Measurements from ENCODE around the gene YIPF1.
A peak's percentile ranks its signal among the peaks of the same experiment; 100 is the strongest.
"Not testable (repeated sequence)": the region's sequence is repeated elsewhere in the genome, so short reads cannot be mapped to it uniquely, and the experiment has no call there.

Gene YIPF1

DNA sequence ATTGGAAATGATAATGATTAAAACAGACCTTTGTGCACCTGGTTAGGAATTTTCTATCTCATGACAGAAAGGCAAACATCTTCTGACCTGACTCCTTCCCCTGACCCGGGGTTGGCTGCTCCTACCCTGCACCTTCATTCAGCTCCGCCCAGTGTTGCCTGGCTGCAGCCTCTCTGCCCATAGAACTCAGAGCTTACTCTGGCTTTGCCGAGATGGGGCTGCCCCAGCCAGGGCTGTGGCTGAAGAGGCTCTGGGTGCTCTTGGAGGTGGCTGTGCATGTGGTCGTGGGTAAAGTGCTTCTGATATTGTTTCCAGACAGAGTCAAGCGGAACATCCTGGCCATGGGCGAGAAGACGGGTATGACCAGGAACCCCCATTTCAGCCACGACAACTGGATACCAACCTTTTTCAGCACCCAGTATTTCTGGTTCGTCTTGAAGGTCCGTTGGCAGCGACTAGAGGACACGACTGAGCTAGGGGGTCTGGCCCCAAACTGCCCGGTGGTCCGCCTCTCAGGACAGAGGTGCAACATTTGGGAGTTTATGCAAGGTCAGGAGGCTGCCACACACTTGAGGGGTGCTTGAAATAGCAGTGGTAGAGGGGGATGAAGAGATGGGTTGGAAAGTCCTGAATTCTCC is 4.5 kb upstream of the YIPF1 start, which contains the start of gene DIO1:
TSS of gene DIO1 (plus strand) at position 189 of the 638 bp plus-strand sequence. CDS start at position 213, 24 bp downstream.
- DNase-seq = no peak

DNA sequence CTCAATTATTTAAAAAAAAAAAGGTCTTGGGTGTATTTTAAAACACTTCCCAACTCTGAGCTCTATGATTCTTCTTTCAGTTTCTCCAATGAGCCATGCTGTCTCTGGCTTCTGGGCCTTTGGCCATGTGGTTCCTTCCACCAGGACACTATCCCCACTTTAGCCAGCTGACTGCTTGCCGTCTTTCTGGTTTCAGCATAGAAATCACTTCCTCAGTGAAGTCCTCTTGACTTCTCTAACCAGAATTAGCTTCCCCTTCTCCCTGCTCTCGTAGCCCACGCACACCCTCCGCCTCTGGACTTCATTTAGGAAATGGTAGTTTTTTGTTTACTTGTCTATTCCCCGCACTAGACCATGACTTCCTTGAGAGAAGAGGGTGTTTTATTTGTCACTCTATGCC is 3.3 kb upstream of the YIPF1 start:
- DNase-seq = no peak

DNA sequence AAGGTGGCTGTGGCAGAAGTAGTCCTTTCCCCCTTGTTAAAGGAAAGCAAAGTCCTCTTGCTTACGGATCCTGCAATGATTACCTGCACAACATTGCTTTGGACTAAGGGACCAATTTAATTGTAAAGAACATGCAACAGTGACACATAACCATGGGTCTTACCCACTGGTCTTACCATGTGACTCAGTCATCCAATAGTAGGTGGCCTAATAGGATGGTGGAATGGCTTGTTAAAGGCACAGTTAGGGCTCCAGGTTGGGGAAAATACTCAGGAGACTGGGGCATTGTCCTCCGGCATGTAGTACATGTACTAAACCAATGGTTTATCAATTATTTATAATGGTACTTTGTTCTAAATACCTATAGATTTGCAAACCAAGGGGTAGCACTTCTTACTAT is 2.1 kb upstream of the YIPF1 start:
- DNase-seq = no peak

DNA sequence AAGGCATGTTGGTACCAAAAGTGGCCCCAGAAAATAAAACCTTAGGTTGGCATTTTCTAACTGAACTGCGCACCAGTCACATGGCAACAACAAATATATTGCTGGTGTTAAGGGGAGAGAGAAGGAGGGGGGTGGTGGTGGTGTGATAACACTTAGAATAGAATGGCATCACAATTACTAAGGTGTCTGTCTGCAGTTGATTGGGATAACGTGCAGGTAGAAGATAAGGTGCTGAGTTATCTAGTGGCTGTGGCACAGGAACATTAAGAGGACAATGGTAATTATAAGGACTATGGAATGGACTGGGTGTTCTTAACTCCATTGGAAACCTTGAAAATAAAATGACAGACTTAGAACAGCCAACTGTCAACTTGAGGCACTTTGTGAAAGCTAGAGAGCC is 1.4 kb upstream of the YIPF1 start:
- DNase-seq = no peak

DNA sequence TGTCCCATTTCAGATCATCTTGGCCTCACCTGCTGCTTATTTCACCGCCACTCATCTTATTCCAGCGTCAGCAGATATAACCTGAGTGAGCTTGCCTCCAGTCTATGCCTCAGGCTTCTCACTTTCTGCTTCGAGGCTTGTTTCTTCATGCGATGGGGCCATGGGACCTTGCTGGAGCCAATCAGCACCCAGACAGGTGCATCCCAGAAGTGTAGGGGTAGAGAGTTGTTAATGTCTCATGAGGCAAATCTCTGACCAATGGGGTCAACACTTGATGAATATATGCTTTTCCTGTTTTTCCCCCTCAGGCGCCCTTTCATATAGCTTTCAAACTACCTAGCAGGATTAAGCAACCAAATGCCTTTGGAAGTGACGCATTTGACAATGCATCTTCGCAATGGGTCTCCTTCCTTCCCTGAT is 935 bp upstream of the YIPF1 start:
- DNase-seq = no peak

DNA sequence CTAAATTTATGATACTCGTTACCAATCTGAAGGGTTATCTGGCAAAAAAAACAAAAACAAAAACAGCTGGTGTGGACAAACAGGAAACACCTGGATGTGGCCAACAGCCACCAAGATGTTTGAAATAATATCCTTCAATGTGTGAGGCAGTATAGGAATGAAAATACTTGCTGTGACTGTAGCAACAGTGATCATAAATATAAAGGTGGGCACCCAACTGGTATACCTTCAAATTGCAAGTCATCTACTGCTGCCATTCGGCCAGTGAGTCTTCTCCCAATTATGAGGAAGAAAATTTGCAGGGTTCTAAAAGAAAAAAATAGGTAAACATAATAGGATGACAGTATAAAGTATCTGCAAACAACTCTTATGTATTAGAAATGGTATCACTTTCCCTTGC is 916 bp downstream of the YIPF1 start:
- DNase-seq = no peak

DNA sequence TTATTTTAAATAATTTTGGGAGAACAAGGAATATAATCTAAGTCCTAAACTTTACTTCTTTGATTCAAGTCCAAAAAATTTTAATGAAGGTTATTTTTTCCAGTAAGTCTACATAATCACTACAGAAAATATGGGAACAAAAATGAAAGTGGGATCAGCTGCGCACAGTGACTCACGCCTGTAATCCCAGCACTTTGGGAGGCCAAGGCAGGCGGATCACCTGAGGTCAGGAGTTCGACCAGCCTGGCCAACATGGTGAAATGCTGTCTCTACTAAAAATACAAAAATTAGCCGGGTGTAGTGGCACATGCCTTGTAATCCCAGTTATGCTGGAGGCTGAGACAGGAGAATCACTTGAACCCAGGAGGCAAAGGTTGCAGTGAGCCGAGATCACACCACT is 6.0 kb downstream of the YIPF1 start:
- DNase-seq = not testable (repeated sequence)

DNA sequence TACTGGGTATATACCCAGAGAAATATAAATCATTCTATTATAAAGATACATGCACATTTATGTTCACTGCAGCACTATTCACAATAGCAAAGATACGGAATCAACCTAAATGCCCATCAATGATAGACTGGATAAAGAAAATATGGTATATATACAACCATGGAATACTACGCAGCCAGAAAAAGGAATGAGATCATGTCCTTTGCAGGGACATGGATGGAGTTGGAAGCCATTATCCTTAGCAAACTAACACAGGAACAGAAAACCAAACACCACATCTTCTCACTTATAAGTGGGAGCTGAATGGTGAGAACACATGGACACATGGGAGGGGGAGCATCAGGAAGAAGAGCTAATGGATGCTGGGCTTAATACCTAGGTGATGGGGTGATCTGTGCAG is 7.7 kb downstream of the YIPF1 start:
- not testable (repeated sequence) for DNase-seq

DNA sequence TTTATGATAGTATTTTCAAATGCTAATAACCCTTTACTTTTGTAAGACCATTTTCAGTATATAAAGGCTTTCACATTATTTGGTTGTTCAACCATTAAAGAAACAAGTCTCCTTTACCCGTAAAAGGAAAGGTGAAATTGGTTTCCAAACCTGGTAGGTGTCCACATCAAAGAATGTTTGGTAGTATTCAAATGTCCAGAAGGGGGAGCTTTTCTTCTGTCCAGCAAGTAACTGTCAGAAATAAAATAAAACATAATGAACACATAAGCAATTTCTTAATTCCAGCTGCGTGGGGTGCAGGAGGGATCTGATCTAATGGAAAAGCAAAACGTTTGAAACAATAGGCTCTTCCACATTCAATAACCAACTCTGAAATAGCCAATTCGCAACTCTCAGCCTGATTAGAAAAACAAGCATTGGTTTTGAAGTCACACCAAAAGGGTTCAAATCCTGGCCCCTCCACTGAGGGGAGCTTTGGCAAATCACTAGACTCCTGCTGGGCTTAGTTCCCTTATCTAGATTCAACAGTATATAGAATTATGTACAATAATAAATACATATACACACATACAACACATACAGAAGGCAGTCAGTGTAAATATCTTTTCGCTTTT is 11.0 kb downstream of the YIPF1 start:
- DNase-seq = no peak

DNA sequence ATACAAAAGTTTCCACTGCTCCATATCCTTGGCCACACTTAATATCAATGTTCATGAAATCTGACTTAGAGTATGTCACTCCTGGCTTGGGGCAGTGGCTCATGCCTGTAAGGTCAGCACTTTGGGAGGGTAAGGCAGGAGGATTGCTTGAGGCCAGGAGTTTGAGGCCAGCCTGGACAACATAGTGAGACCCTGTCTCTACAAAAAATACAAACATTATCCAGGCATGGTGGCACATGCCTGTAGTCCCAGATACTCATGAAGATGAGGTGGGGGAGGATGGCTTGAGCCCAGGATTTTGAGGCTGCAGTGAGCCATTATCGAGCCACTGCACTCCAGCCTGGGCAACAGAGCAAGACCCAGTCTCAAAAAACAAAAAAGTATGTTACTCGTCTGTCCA is 14.4 kb downstream of the YIPF1 start:
- not testable (repeated sequence) for DNase-seq

DNA sequence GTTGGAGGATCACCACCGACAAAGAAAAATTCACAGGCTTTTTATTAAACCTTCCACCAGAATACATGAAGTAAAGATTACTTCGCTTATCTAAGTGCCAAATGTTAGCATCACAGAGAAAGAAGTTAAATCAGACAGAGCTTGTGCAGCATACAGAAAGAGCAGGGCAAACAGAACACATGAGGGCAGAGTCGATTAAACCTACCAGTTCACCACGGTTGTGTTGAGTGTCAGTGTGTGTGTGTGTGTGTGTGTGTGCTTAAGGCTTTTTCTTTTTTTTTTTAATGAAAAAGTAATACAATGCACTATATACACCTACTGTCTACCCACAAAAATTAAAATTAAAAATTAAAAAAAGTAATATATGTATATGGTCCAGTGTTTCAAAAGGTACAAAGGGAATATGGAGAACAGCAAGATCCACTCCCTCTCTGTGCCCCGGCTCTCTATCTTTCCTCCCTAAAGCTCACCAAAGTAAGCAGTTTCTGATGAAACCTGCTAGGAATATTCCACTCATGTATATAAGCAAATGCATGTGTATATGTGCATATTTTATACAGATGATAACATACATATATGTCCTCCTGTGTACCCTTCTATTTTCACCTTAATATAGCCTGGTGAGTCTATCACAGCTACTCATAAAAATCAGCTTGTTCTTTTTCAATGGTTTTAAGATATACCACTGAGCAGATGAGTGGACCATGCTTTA is 17.7 kb downstream of the YIPF1 start:
- DNase-seq = no peak

DNA sequence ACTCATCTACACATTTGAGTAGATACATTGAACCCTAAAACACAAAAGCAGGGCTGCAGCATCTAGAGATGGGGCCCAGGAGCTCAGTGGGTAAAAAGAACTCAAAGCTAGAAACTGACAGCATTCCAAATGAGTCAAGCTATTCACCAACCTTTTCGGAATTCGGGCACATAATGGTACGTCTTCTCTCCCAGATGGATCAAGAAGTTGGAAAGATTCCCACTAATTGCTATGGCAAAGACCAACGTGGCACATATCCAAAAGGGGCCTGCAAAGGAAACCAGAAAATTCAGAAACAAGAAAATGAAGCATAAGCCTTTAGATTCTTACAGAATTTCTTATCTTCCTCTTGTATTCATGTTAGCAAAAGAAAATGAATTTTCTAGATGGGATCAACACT is 18.4 kb downstream of the YIPF1 start:
- no peak for DNase-seq

DNA sequence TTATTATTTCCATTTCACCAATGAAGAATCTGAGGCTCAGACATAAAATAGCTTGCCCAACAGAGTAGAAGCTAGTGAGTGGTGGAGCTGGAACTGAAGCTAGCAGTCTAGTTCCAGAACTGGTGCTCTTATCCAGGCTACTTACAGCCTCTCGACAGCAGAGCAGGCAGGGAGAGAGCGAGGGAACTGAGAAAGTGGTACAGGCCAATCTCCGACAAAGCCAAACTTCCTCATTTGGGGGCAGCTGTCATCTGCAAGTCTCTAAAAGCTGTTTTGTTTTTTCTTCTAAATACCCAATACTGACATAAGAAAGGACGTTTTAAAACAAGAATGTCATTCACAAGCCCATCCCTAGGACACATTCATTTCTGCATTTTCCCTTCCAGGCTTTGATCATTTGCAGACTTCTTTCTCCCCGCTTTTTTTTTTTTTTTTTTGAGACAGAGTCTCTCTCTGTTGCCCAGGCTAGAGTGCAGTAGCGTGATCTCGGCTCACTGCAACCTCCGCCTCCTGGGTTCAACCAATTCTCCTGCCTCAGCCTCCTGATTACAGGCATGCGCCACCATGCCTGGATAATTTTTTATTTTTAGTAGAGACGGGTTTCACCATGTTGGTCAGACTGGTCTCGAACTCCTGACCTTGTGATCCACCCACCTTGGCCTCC is 20.0 kb downstream of the YIPF1 start:
- DNase-seq = no peak

DNA sequence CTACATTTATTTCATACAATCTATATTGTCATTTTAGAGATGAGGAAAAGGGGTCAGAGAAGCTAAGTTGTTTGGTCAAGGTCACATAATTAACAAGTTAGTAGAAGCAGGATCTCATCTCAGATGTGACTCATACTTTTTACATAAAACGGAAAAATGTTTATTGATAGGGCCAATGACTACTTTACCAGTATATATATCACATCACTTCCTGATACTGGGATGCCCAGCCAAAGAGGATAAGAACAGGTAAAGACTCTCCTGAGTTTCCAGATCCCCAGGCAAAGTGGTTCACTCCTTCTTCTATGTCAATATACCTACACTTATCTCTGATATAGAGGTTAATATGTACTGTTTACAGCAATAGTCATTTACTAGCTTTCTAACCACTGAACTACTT is 21.0 kb downstream of the YIPF1 start:
- no peak for DNase-seq

DNA sequence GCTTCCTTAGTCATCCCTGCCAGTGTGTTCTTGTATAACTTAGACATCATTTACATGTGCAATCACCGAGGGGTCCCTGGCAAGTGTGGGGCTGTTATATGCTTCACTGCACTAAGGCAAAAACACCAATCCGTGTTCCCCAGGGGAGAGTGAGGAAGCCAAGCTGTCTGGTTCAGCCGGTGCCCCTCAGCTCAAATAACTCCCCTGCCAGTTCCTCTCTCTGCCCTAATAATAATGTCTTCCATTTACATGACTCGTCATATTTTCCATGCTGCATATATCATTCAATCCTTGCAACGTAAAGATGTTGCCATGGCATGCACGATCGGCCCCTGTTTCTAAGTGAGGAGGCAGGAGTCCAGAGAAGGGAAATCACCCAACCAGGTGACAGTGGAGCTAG is 27.1 kb downstream of the YIPF1 start:
- DNase-seq = no peak

DNA sequence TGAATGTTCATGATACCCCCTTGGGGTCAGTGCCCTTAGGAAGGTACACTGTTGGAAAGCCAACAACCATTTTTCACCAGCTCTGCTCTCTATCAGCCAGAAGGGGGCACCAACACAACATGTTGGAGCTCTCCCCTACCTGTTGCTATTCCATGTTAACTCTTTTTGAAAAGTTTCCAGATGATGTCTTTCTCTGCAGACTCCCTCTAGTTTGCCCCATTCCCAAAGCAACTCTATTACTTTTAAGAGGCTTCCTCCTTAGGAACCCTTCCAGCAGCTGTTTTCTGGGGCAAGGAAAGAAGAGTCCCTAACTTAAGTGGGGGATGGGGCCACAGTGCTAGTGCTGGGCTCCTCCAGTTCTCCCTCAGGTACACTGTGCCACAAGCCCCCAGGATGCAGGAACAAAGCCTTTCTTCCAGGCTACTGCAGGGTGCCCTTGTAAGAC is 28.6 kb downstream of the YIPF1 start:
- DNase-seq = peak; percentile 29

DNA sequence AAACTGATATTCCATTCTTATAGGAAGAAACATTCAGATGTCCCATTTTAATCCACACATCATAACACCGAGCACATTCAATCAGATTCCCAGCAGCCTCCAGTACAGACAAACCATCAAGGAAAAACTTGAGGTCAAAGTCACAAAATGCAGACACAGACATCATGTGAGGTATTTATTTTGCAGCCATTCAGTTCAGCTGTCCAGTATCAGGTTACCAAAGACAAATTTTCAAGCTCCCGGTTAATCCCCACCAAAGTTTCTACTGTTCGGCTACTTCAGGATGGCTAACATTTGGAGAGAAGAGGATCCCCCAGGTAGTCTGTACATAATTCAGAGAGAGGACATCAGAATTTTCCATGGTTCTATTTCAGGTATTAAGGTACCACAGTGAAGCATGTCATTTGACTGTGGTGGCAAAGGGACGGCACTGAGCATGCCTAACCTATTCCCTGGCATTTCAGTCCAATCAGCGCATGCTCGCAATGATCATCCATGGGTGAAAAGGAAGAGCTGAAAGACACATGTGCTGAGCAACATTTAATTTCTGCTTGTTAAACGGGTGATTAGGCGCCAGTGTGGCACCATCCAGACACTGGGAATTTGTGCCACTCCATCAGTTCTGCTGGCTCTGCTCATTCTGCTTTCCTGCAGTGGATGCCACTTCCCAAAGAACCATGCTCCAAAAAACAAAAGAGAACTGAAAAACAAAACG is 37.9 kb downstream of the YIPF1 start:
- DNase-seq = no peak

DNA sequence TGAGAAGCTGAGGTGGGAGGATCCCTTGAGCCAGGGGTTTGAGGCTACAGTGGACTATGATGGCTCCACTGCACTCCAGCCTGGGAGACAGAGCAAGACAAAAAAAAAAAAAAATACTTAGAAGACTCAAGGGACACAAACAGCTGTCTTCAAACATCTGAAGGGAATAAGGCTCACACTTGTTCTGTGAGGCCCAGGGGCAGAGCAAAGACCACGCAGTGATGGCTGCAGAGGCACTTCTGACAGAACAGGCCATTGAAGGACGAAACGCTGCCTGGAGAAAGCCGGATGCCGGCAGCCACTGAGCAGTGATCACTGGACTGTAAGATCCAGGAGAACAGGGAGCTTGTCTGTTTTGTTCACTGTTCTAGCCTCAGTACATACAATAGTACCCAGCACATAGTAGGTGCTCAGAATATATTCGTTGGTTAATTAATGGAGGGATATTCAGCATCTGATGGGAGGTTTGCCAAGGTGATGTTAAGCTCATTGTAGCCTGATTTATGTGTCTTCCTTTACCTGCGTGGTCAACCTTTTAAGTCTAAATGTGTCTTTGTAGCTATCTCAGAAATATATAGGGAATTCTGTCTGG is 39.4 kb downstream of the YIPF1 start:
- DNase-seq = no peak

DNA sequence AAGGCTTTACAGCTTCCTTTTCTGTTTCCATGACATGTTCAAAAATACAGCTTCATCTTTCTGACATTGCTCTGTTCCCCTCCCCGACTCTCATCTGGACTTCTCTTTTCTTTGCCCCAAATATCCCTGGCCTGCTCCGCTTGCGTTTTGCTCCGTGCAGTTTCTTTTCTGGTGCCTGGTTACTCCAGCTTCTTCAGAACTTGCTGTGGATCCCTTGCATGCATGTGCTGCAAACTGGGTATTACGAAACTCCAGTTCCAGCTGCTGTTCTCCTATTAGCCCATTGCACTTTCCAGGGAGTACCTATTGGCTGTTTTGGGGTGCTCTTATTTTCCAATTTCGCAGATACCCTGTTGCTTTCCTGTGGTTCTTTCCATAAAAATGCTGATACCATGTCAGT is 41.6 kb downstream of the YIPF1 start:
- DNase-seq = no peak

DNA sequence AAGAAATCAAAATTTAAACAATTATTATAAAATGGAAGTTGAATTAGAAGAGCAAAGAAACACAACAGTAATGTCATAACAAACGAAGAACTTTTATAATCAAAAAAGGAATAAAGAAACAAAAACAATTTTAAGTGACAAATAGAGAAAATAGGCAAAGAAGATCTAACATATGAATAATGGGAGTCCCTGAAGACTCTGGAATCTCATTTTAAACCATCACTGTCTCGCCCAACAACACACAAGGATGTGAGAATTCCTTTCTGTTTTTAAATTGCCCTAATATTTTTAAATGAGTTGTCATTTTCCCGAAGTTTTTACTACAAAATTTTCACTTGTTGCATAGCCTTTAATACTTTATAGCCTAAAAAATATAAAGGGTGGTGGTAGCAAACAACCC is 47.2 kb downstream of the YIPF1 start:
- no peak for DNase-seq

DNA sequence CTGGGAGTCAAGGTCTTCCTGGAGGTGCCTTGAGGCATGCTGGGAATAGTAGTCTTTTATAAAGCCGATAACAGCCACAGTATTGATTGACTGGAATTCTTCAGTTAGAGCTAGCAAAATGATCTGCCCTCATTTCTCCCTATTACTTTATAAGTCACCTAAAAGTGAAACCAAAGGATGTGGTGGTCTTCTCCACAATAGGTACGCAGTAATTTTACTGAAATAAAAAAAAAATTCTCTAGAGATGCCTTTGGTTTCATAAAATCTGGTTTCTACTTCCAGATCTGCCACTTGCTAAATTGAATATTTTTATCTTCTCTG is 51.0 kb downstream of the YIPF1 start:
- no peak for DNase-seq

DNA sequence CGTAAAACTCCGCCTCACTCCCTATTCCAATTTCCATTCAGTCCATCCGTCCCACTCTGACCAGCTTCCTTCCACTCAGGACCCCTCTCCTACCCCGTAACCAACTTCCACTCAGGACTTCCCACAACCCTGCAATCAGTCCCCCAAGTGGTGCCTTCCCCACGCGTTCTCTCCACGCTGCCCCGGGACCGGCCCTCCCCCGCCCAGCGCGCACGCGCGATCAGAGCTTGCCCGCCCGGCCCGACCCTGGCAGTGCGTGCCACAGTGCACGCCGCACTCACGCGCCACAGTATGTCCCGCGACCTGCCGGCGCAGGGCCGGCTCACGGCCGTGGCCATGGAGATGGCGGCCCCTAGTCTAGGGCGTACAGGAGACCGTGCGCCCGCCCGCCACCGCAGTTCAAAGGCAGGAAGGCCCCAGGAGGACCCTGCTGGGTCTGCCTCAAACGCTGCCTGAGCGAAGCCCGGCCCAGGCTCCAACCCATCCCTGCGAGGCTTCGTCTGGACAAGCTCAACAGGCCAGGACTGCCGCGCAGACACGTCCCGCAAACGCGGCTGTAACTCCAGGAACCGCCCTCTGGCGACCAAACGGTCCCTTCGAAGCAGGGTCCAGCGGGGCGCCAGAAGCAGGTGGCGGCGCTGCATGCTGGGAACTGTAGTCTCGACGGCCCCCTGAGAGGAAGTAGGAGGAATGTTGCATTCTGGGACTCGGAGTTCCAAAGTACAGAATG is 51.5 kb downstream of the YIPF1 start, which contains the start of gene NDC1:
TSS of gene NDC1 (minus strand) at position 373 of the 730 bp plus-strand sequence. CDS start at position 338, 35 bp downstream.
- DNase-seq = peak; percentile 95
